B cell (primary cell): ENCODE measurements around the gene COA8. TPM values are rescaled to one million over a fixed set of nuclear protein-coding genes. Genes with fewer than 3 reads are reported as not detected.

ENCODE experiments used
- ATAC-seq: fragments of 200-7000 bp; cut with Tn5 transposase; one replicate; pipeline ENCODE4 v1.10.0; 2021; ENCODE audit warnings: low read depth, mild to moderate bottlenecking, moderate number of reproducible peaks, moderate library complexity
- CTCF ChIA-PET: fragments of 350-600 bp; sonication (Branson Sonifier 250); formaldehyde crosslinking; loops from one replicate; lab custom pipeline; 2021; ENCODE audit warnings: antibody characterized with exemption, inconsistent platforms; lab: Charles Lee
- POLR2A ChIA-PET: fragments of 350-600 bp; sonication (Branson Sonifier 250); formaldehyde crosslinking; loops from one replicate; lab custom pipeline; 2021; ENCODE audit warnings: antibody characterized with exemption; lab: Charles Lee
- DNase-seq: peaks from one replicate; pipeline ENCODE4 v3.0.0; 2013
- H2AFZ ChIP-seq: 2 replicates; pipeline ENCODE4 v1.6.1; 2012; ENCODE audit warnings: mild to moderate bottlenecking, low read depth, low read length; ENCODE audit not compliant: insufficient read depth, poor library complexity, severe bottlenecking
- H3K27ac ChIP-seq, 2 donors: 1 replicate in 1 of 2; 2 replicates in 1 of 2; pipeline ENCODE4 v1.5.1; 2012 to 2013; ENCODE audit warnings: low read length in 2 of 2, mild to moderate bottlenecking in 2 of 2, moderate library complexity in 1 of 2
- H3K27me3 ChIP-seq, 4 experiments: fragments of 200-600 bp in 1 of 4; sonication (generic) in 1 of 4; replicated peaks in 1 of 4; 1 replicate in 2 of 4; 2 replicates in 2 of 4; pipeline versions ENCODE4 v1.6.1 to v1.7.0; 2013 to 2016; ENCODE audit warnings: low read length in 3 of 4, mild to moderate bottlenecking in 2 of 4, mixed read lengths in 1 of 4, moderate library complexity in 1 of 4; ENCODE audit not compliant: insufficient read depth in 4 of 4, control insufficient read depth in 3 of 4; ENCODE audit errors: control extremely low read depth in 1 of 4
- H3K36me3 ChIP-seq, 2 experiments: replicated peaks in 1 of 2; 1 replicate in 1 of 2; 2 replicates in 1 of 2; pipeline versions ENCODE4 v1.6.1 to v1.7.1; 2013; ENCODE audit warnings: low read length in 1 of 2; ENCODE audit not compliant: insufficient read depth in 2 of 2, control insufficient read depth in 1 of 2; ENCODE audit errors: control extremely low read depth in 1 of 2, extremely low read depth in 1 of 2
- H3K4me1 ChIP-seq, 2 donors: fragments of 200-600 bp in 1 of 2; sonication (generic) in 1 of 2; 1 replicate in 1 of 2; 2 replicates in 1 of 2; pipeline versions ENCODE4 v1.5.1 to v1.6.1; 2013 to 2017; ENCODE audit warnings: low read length in 2 of 2; ENCODE audit not compliant: control insufficient read depth in 2 of 2, insufficient read depth in 2 of 2
- H3K4me2 ChIP-seq: replicated peaks from 2 replicates; pipeline ENCODE3; 2012; ENCODE audit warnings: mild to moderate bottlenecking, low read depth, low read length; ENCODE audit not compliant: poor library complexity, severe bottlenecking
- H3K4me3 ChIP-seq, 5 experiments: fragments of 200-600 bp in 1 of 5; sonication (generic) in 1 of 5; 1 replicate in 3 of 5; 2 replicates in 2 of 5; pipeline versions ENCODE4 v1.5.1 to v1.7.0; 2011 to 2016; ENCODE audit warnings: low read length in 4 of 5, mild to moderate bottlenecking in 4 of 5, low read depth in 2 of 5, control low read depth in 1 of 5, moderate library complexity in 1 of 5; ENCODE audit not compliant: insufficient read depth in 1 of 5; ENCODE audit errors: control extremely low read depth in 1 of 5, extremely low read depth in 1 of 5
- H3K79me2 ChIP-seq: fragments of 200-600 bp; sonication (generic); one replicate; pipeline ENCODE4 v1.6.0; 2016; ENCODE audit warnings: low read length; ENCODE audit not compliant: control insufficient read depth, insufficient read depth
- H3K9ac ChIP-seq: fragments of 200-600 bp; sonication (generic); 2 replicates; pipeline ENCODE4 v1.6.1; 2017; ENCODE audit warnings: mild to moderate bottlenecking, low read length, moderate library complexity
- H3K9me3 ChIP-seq, 3 donors: one replicate each; pipeline versions ENCODE4 v1.6.1 to v1.7.1; 2013; ENCODE audit warnings: low read length in 2 of 3; ENCODE audit not compliant: control insufficient read depth in 2 of 3, insufficient read depth in 1 of 3; ENCODE audit errors: control extremely low read depth in 1 of 3
- H4K20me1 ChIP-seq: 2 replicates; pipeline ENCODE4 v1.6.0; 2012; ENCODE audit warnings: mild to moderate bottlenecking, low read length; ENCODE audit not compliant: insufficient read depth, control insufficient read depth, poor library complexity, severe bottlenecking
- H3K27ac Mint-ChIP-seq: one replicate; pipeline ENCODE4 v1.8.0; 2021; ENCODE audit warnings: mixed read lengths
- H3K27me3 Mint-ChIP-seq: one replicate; pipeline ENCODE4 v1.8.0; 2021; ENCODE audit warnings: mixed read lengths
- H3K4me1 Mint-ChIP-seq: one replicate; pipeline ENCODE4 v1.8.0; 2021; ENCODE audit warnings: mixed read lengths
- H3K4me3 Mint-ChIP-seq: one replicate; pipeline ENCODE4 v1.8.0; 2021; ENCODE audit warnings: mixed read lengths
- H3K9me3 Mint-ChIP-seq: one replicate; pipeline ENCODE4 v1.8.0; 2022; ENCODE audit warnings: mixed read lengths; ENCODE audit not compliant: insufficient read depth
- CTCF ChIP-seq: fragments of 200-600 bp; IDR thresholded peaks from one replicate; pipeline ENCODE4 v1.8.0; 2022; ENCODE audit warnings: antibody characterized with exemption, mild to moderate bottlenecking
- EZH2 ChIP-seq: IDR thresholded peaks from 2 replicates; pipeline ENCODE4 v1.6.1; 2012; ENCODE audit warnings: borderline replicate concordance, low read depth, mild to moderate bottlenecking, moderate library complexity, low read length; ENCODE audit not compliant: insufficient read depth, poor library complexity, severe bottlenecking
- WGBS: methylation state at CpG from one replicate; pipeline ENCODE4 v1.1.5; 2013; ENCODE audit warnings: missing lambda C conversion rate; ENCODE audit not compliant: insufficient coverage; 5-methylcytosine and 5-hydroxymethylcytosine counted together
- intact Hi-C: fragments of 100-400 bp; cut with micrococcal nuclease; formaldehyde crosslinking; loops from one replicate; pipeline ENCODE4 v1.10.0; 2022
- polyA plus RNA-seq: library from polyadenylated mRNA; depleted of rRNA; stranded (reverse); fragments of >200 nt; gene quantifications from 2 replicates; pipeline ENCODE4 v1.2.3, GENCODE V29; 2012
- total RNA-seq, 2 donors: library from RNA; stranded (reverse); fragments of 120-200 nt in 1 of 2; gene quantifications; 1 replicate in 1 of 2; 2 replicates in 1 of 2; pipeline versions ENCODE4 v1.2.3 to v1.2.4, GENCODE V29; 2013 to 2022

Gene COA8
- total and polyA plus RNA-seq, 2 donors (not counting 1 experiment from before 2014, with no cell fraction given): 7.5 to 24.9 TPM

GRCh38 chr14:103550451-103551337 is 12.1 kb upstream of the COA8 start:
- Histone ChIP-seq H3K9ac (no peak overlapping the region), H3K36me3 (peaks cover 0 to 7% of the 10 kb centered on the region in 2 experiments), H2AFZ (no peak overlapping the region), H3K27ac (no peak overlapping the region), H3K4me2 (no peak overlapping the region), H4K20me1 (peaks cover 44% of the 10 kb centered on the region), H3K27me3 (peaks cover 0 to 6% (median 0%) of the 10 kb centered on the region in 4 experiments), H3K79me2 (peaks cover 65% of the 10 kb centered on the region), H3K9me3 (no peaks in the 10 kb centered on the region), H3K4me3 (no peak overlapping the region), H3K4me1 (peaks cover 0 to 6% of the 10 kb centered on the region in 2 donors)
- peaks cover 8% of the 10 kb centered on the region for H3K4me1 Mint-ChIP-seq
- TF ChIP-seq EZH2 (no peak), CTCF (no peak)
- WGBS: 97% methylated on average over 20 of the region's 22 CpGs
- POLR2A ChIA-PET: no interaction called here
- no peaks in the 10 kb centered on the region for H3K27me3 Mint-ChIP-seq
- intact Hi-C loops: no loop called here
- ATAC-seq: no peak
- no peak overlapping the region for H3K27ac Mint-ChIP-seq
- CTCF ChIA-PET: interaction anchor here (0.8 to 9.3 kb wide), 2 partner anchors 31 to 51 kb away, joined by 3 to 128 read pairs; no protein-coding TSS in a partner anchor
- DNase-seq: no peak
- H3K4me3 Mint-ChIP-seq: no peak overlapping the region
- no peaks in the 10 kb centered on the region for H3K9me3 Mint-ChIP-seq

- H4K20me1 ChIP-seq: peaks cover 44% of the 10 kb centered on the region
Measured at GRCh38 chr14:103551338-103551762, 11.4 kb upstream of the COA8 start.

More at GRCh38 chr14:103551338-103551762, 11.4 kb upstream of the COA8 start:
- peaks cover 0 to 7% of the 10 kb centered on the region in 2 experiments for H3K36me3 ChIP-seq
- H3K4me3 Mint-ChIP-seq: no peak overlapping the region
- H3K27ac Mint-ChIP-seq: no peak overlapping the region
- intact Hi-C loops: no loop called here
- H3K79me2 ChIP-seq: peaks cover 69% of the 10 kb centered on the region
- TF ChIP-seq EZH2 (no peak), CTCF (no peak)
- ATAC-seq (no peak), DNase-seq (no peak)
- H3K9me3 ChIP-seq: no peaks in the 10 kb centered on the region
- no peaks in the 10 kb centered on the region for H3K27me3 Mint-ChIP-seq
- H3K4me2 ChIP-seq: no peak overlapping the region
- WGBS: 97% methylated on average over 17 of the region's 17 CpGs
- no peak overlapping the region for H3K4me3 ChIP-seq
- no peak overlapping the region for H2AFZ ChIP-seq
- H3K27me3 ChIP-seq: peaks cover 0 to 3% (median 0%) of the 10 kb centered on the region in 4 experiments
- CTCF ChIA-PET: interaction anchor here (0.8 to 9.3 kb wide), 3 partner anchors 17 to 51 kb away, joined by 3 to 128 read pairs (median 3); no protein-coding TSS in a partner anchor
- peaks cover 8% of the 10 kb centered on the region for H3K4me1 Mint-ChIP-seq
- peaks cover 0 to 6% of the 10 kb centered on the region in 2 donors for H3K4me1 ChIP-seq
- H3K9me3 Mint-ChIP-seq: no peaks in the 10 kb centered on the region
- no peak overlapping the region for H3K27ac ChIP-seq
- POLR2A ChIA-PET: no interaction called here
- no peak overlapping the region for H3K9ac ChIP-seq
